H1 (cell line): Measurements from ENCODE around the gene SCGB1A1. TPM values are rescaled to one million over a fixed set of nuclear protein-coding genes. Genes with fewer than 3 reads are reported as not detected.

Experiments used
- CTCF ChIA-PET: fragments of 300-600 bp; sonication (Branson Sonifier 250); formaldehyde crosslinking; loops from one replicate; lab custom pipeline; 2021; ENCODE audit not compliant: partially characterized antibody; lab: Charles Lee
- POLR2A ChIA-PET: fragments of 300-600 bp; sonication (Branson Sonifier 250); formaldehyde crosslinking; loops from one replicate; lab custom pipeline; 2021; ENCODE audit warnings: inconsistent platforms; ENCODE audit not compliant: partially characterized antibody; lab: Charles Lee
- DNase-seq, 2 experiments: peaks; one replicate each; pipeline versions ENCODE4 v3.0.0 to v3.0.0-alpha.2; 2010 to 2022; ENCODE audit warnings: low spot score in 2 of 2, low read depth in 1 of 2, mixed read lengths in 1 of 2
- FAIRE-seq: peaks from 2 replicates; lab custom pipeline; 2011; peaks lifted over from hg19 to GRCh38; lab: Jason Lieb, UNC
- H2AFZ ChIP-seq: 2 replicates; pipeline ENCODE4 v1.8.1; 2012; ENCODE audit warnings: low read length, inconsistent platforms
- H2AK5ac ChIP-seq: 2 replicates; pipeline ENCODE4 v1.6.1; 2013; ENCODE audit warnings: low read depth, low read length
- H2BK120ac ChIP-seq: replicated peaks from 2 replicates; pipeline ENCODE3; 2013; ENCODE audit warnings: low read depth, low read length, inconsistent platforms
- H2BK12ac ChIP-seq: 2 replicates; pipeline ENCODE4 v1.6.1; 2013; ENCODE audit warnings: low read depth, low read length
- H2BK15ac ChIP-seq: 2 replicates; pipeline ENCODE4 v1.6.1; 2013; ENCODE audit warnings: low read length
- H2BK20ac ChIP-seq: 2 replicates; pipeline ENCODE4 v1.6.1; 2013; ENCODE audit warnings: low read length
- H2BK5ac ChIP-seq: 2 replicates; pipeline ENCODE4 v1.6.1; 2013; ENCODE audit warnings: low read depth, low read length
- H3K14ac ChIP-seq: 2 replicates; pipeline ENCODE4 v1.6.1; 2013; ENCODE audit warnings: inconsistent platforms; ENCODE audit not compliant: insufficient read length
- H3K18ac ChIP-seq: 2 replicates; pipeline ENCODE4 v1.6.1; 2013; ENCODE audit warnings: low read length; ENCODE audit errors: extremely low read depth
- H3K23ac ChIP-seq: 2 replicates; pipeline ENCODE4 v1.6.1; 2013; ENCODE audit warnings: inconsistent platforms; ENCODE audit not compliant: insufficient read length
- H3K23me2 ChIP-seq: 2 replicates; pipeline ENCODE4 v1.6.1; 2013; ENCODE audit warnings: low read depth, low read length
- H3K27ac ChIP-seq: 2 replicates; pipeline ENCODE4 v1.6.1; 2011; ENCODE audit warnings: low read depth, low read length, inconsistent platforms
- H3K27me3 ChIP-seq, 4 experiments: replicated peaks in 1 of 4; 1 replicate in 1 of 4; 2 replicates in 3 of 4; pipeline versions ENCODE4 v1.6.1 to v1.8.1; 2011 to 2013; ENCODE audit warnings: low read length in 3 of 4, mild to moderate bottlenecking in 3 of 4, inconsistent platforms in 2 of 4, mixed read lengths in 2 of 4, moderate library complexity in 1 of 4; ENCODE audit not compliant: control insufficient read depth in 3 of 4, insufficient read depth in 3 of 4; ENCODE audit errors: extremely low read depth in 1 of 4
- H3K36me3 ChIP-seq, 4 experiments: 2 replicates each; pipeline versions ENCODE4 v1.6.1 to v1.8.1; 2011 to 2013; ENCODE audit warnings: mild to moderate bottlenecking in 4 of 4, low read length in 3 of 4, moderate library complexity in 2 of 4, control low read depth in 1 of 4, inconsistent platforms in 1 of 4; ENCODE audit not compliant: insufficient read depth in 4 of 4, control insufficient read depth in 2 of 4
- H3K4ac ChIP-seq: replicated peaks from 2 replicates; pipeline ENCODE3; 2013; ENCODE audit warnings: low read length, low read depth, mixed read lengths, inconsistent platforms; ENCODE audit not compliant: insufficient read length
- H3K4me1 ChIP-seq, 4 experiments: replicated peaks in 1 of 4; 1 replicate in 1 of 4; 2 replicates in 3 of 4; pipeline versions ENCODE4 v1.6.1 to v1.8.1; 2011 to 2013; ENCODE audit warnings: low read length in 3 of 4, inconsistent platforms in 2 of 4, mixed read lengths in 1 of 4; ENCODE audit not compliant: insufficient read depth in 4 of 4, control insufficient read depth in 3 of 4
- H3K4me2 ChIP-seq, 2 experiments: 2 replicates each; pipeline versions ENCODE4 v1.6.1 to v1.8.1; 2011 to 2013; ENCODE audit warnings: low read depth in 2 of 2, low read length in 2 of 2, control low read depth in 1 of 2, inconsistent platforms in 1 of 2, mild to moderate bottlenecking in 1 of 2; ENCODE audit not compliant: insufficient read depth in 1 of 2
- H3K4me3 ChIP-seq, 4 experiments: fragments of 200-600, 300-600 bp in 1 of 4; sonication (generic), shearing (Covaris generic), sonication (Bioruptor Twin) in 1 of 4; 2 replicates each; pipeline versions ENCODE4 v1.5.1 to v1.8.1; 2011 to 2016; ENCODE audit warnings: low read length in 4 of 4, low read depth in 3 of 4, control low read depth in 2 of 4, inconsistent platforms in 2 of 4, mild to moderate bottlenecking in 2 of 4, mixed read lengths in 1 of 4, moderate library complexity in 1 of 4; ENCODE audit not compliant: insufficient read depth in 2 of 4; ENCODE audit errors: extremely low read depth in 1 of 4
- H3K56ac ChIP-seq: replicated peaks from 2 replicates; pipeline ENCODE3; 2013; ENCODE audit warnings: low read depth, mild to moderate bottlenecking, mixed read lengths, low read length, inconsistent platforms; ENCODE audit not compliant: insufficient read length
- H3K79me1 ChIP-seq: 2 replicates; pipeline ENCODE4 v1.6.1; 2013; ENCODE audit warnings: low read depth, low read length, control low read depth
- H3K79me2 ChIP-seq, 2 experiments: 2 replicates each; pipeline versions ENCODE4 v1.6.1 to v1.8.1; 2012 to 2013; ENCODE audit warnings: low read length in 2 of 2, mild to moderate bottlenecking in 2 of 2, inconsistent platforms in 1 of 2; ENCODE audit not compliant: insufficient read depth in 2 of 2, control insufficient read depth in 1 of 2
- H3K9ac ChIP-seq, 4 experiments: replicated peaks in 1 of 4; 1 replicate in 1 of 4; 2 replicates in 3 of 4; pipeline versions ENCODE4 v1.6.1 to v1.8.1; 2011 to 2013; ENCODE audit warnings: low read depth in 3 of 4, low read length in 3 of 4, control low read depth in 2 of 4, mild to moderate bottlenecking in 2 of 4, moderate library complexity in 2 of 4, inconsistent platforms in 1 of 4; ENCODE audit errors: extremely low read depth in 1 of 4
- H3K9me3 ChIP-seq, 2 experiments: 2 replicates each; pipeline versions ENCODE4 v1.6.1 to v1.8.1; 2012 to 2013; ENCODE audit warnings: mild to moderate bottlenecking in 2 of 2, moderate library complexity in 2 of 2, control low read depth in 1 of 2, inconsistent platforms in 1 of 2, low read depth in 1 of 2, low read length in 1 of 2, mixed read lengths in 1 of 2; ENCODE audit not compliant: insufficient read depth in 2 of 2
- H4K20me1 ChIP-seq, 2 experiments: replicated peaks in 1 of 2; 2 replicates each; pipeline versions ENCODE3 to v1.8.1; 2011 to 2013; ENCODE audit warnings: inconsistent platforms in 2 of 2, low read length in 2 of 2, mild to moderate bottlenecking in 1 of 2; ENCODE audit not compliant: insufficient read depth in 2 of 2, control insufficient read depth in 1 of 2
- H4K5ac ChIP-seq: 2 replicates; pipeline ENCODE4 v1.6.1; 2013; ENCODE audit warnings: low read length, low read depth, mixed read lengths, inconsistent platforms; ENCODE audit not compliant: insufficient read length
- H4K8ac ChIP-seq: 2 replicates; pipeline ENCODE4 v1.8.0; 2013; ENCODE audit warnings: mild to moderate bottlenecking, moderate library complexity, low read length, inconsistent platforms; ENCODE audit not compliant: insufficient read depth; ENCODE audit errors: extremely low read depth
- H4K91ac ChIP-seq: replicated peaks from 2 replicates; pipeline ENCODE3; 2013; ENCODE audit warnings: low read length, mixed read lengths, inconsistent platforms; ENCODE audit not compliant: insufficient read length
- HDAC6 ChIP-seq: IDR thresholded peaks from one replicate; pipeline ENCODE4 v1.7.1; 2012; ENCODE audit warnings: low read depth, mild to moderate bottlenecking, inconsistent platforms, low read length, moderate library complexity
- KDM5A ChIP-seq: fragments of 200-600 bp; IDR thresholded peaks from 2 replicates; pipeline ENCODE4 v1.7.1; 2012; ENCODE audit warnings: mild to moderate bottlenecking, low read length, inconsistent platforms, mixed read lengths
- NRF1 ChIP-seq: IDR thresholded peaks from 2 replicates; pipeline ENCODE4 v1.6.1; 2011; ENCODE audit warnings: mild to moderate bottlenecking, low read depth, low read length, improper control_type of control experiment
- RNF2 ChIP-seq: fragments of 200-900, 300-1000 bp; sonication (generic); IDR thresholded peaks from 2 replicates; pipeline ENCODE4 v1.7.1; 2016; ENCODE audit warnings: borderline replicate concordance, low read depth, mild to moderate bottlenecking, antibody characterized with exemption, low read length; ENCODE audit not compliant: poor library complexity, severe bottlenecking; ENCODE audit errors: missing control alignments
- USF2 ChIP-seq: IDR thresholded peaks from 2 replicates; pipeline ENCODE4 v1.6.1; 2011; ENCODE audit warnings: low read length, improper control_type of control experiment
- ZNF274 ChIP-seq: IDR thresholded peaks from 2 replicates; pipeline ENCODE4 v1.7.0; 2012; ENCODE audit warnings: low read length, borderline replicate concordance; ENCODE audit errors: extremely low read depth
- WGBS, 2 experiments: shearing (Covaris generic) in 1 of 2; methylation state at CpG; one replicate each; pipeline versions ENCODE4 v1.1.6 to v1.1.7; 2013 to 2015; ENCODE audit warnings: low lambda C conversion rate in 2 of 2, mixed read lengths in 2 of 2, inconsistent platforms in 1 of 2, low coverage in 1 of 2, missing lambda C conversion rate in 1 of 2; ENCODE audit not compliant: insufficient replicate concordance in 2 of 2, insufficient coverage in 1 of 2, insufficient read length in 1 of 2; ENCODE audit errors: extremely low coverage in 1 of 2, missing lambda C conversion rate in 1 of 2; 5-methylcytosine and 5-hydroxymethylcytosine counted together
- polyA plus RNA-seq, 7 experiments: library from polyadenylated mRNA; depleted of rRNA in 3 of 7; stranded (reverse) in 5 of 7; unstranded in 2 of 7; fragments of >200 nt in 5 of 7; fragments of 200-250 nt in 2 of 7; gene quantifications; 1 replicate in 5 of 7; 2 replicates in 1 of 7; 4 replicates in 1 of 7; pipeline versions ENCODE4 v1.2.1 to v1.2.3, GENCODE V29; 2011 to 2013; ENCODE audit warnings: missing spikeins in 2 of 7, mixed read lengths in 2 of 7
- total RNA-seq: library from RNA; stranded (reverse); fragmentation: NEBNext Ultra II Directional; extraction: Animal tissue kit (Norgen Biotek cat#: 25700); gene quantifications from 2 replicates; pipeline ENCODE4 v1.2.1, GENCODE V29; 2021
- TF ChIP-seq, protein P1 (sequence below), 3 experiments: IDR thresholded peaks; 1 replicate in 2 of 3; 2 replicates in 1 of 3; pipeline versions ENCODE4 v1.5.1 to v1.6.1; 2011; ENCODE audit warnings: low read length in 3 of 3, mild to moderate bottlenecking in 3 of 3, inconsistent platforms in 2 of 3, low read depth in 1 of 3, moderate library complexity in 1 of 3; ENCODE audit not compliant: insufficient read depth in 1 of 3; ENCODE audit errors: control extremely low read depth in 1 of 3

The SCGB1A1 gene
- total and polyA plus RNA-seq, 2 of the 8 experiments (the other 6 are each of a cell fraction or from before 2014, with no cell fraction given) = not detected

- Histone ChIP-seq H2BK12ac (no peak overlapping the region), H4K8ac (no peak overlapping the region), H3K36me3 (no peaks in the 10 kb centered on the region), H3K79me2 (no peaks in the 10 kb centered on the region), H2AFZ (no peak overlapping the region), H3K23ac (no peak overlapping the region), H3K79me1 (no peaks in the 10 kb centered on the region), H4K20me1 (no peaks in the 10 kb centered on the region), H4K91ac (no peak overlapping the region), H3K18ac (no peak overlapping the region), H3K4me3 (no peak overlapping the region), H2BK20ac (no peak overlapping the region), H2BK120ac (no peak overlapping the region), H3K9ac (no peak overlapping the region), H3K9me3 (no peaks in the 10 kb centered on the region), H3K27me3 (peaks cover 0 to 15% (median 10%) of the 10 kb centered on the region in 4 experiments; a peak in 6 of 7 replicates), H3K4me2 (no peak overlapping the region), H3K27ac (no peak overlapping the region), H4K5ac (no peak overlapping the region), H3K4ac (no peak overlapping the region), H2BK15ac (no peak overlapping the region), H2AK5ac (no peak overlapping the region), H3K23me2 (no peaks in the 10 kb centered on the region), H3K14ac (no peak overlapping the region), H3K56ac (no peak overlapping the region), H3K4me1 (0 out of 7 replicates have a peak, but pooled peaks cover 0 to 2% (median 0%) of the 10 kb centered on the region in 4 experiments), H2BK5ac (no peak overlapping the region)
- no peak for FAIRE-seq
- POLR2A ChIA-PET = interaction anchor here (0.8 to 1.5 kb wide), 3 partner anchors 119 to 150 kb away, joined by 3 read pairs; no protein-coding TSS in a partner anchor
- WGBS, 2 experiments = 66% methylated on average over 4 of the region's 4 CpGs; no CpG with 5 or more reads in 1 of the 2 experiments
- CTCF ChIA-PET = interaction anchor here (0.7 to 9.8 kb wide), 17 partner anchors 9 to 165 kb away, joined by 3 to 165 read pairs (median 4); no protein-coding TSS in a partner anchor
- DNase-seq = no peak
- TF ChIP-seq ZNF274 = no peak
- TF ChIP-seq HDAC6 = no peak
- no peak for TF ChIP-seq USF2
- TF ChIP-seq NRF1 = no peak
- TF ChIP-seq RNF2 = no peak
- TF ChIP-seq KDM5A = no peak
- TF ChIP-seq, protein P1, sequence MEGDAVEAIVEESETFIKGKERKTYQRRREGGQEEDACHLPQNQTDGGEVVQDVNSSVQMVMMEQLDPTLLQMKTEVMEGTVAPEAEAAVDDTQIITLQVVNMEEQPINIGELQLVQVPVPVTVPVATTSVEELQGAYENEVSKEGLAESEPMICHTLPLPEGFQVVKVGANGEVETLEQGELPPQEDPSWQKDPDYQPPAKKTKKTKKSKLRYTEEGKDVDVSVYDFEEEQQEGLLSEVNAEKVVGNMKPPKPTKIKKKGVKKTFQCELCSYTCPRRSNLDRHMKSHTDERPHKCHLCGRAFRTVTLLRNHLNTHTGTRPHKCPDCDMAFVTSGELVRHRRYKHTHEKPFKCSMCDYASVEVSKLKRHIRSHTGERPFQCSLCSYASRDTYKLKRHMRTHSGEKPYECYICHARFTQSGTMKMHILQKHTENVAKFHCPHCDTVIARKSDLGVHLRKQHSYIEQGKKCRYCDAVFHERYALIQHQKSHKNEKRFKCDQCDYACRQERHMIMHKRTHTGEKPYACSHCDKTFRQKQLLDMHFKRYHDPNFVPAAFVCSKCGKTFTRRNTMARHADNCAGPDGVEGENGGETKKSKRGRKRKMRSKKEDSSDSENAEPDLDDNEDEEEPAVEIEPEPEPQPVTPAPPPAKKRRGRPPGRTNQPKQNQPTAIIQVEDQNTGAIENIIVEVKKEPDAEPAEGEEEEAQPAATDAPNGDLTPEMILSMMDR (IDR thresholded peaks at IDR 0.05; ENCODE audit: control extremely low read depth in 1 of 3, insufficient read depth in 1 of 3, low read depth in 1 of 3, low read length in 3 of 3) = no peak
Observed at GRCh38 chr11:62423012-62423411, 4.2 kb downstream of the SCGB1A1 start.
